PC-9 (cell line): ENCODE results near the gene CAP2. TPM values are rescaled to one million over a fixed set of nuclear protein-coding genes. Genes with fewer than 3 reads are reported as not detected.
"Not testable (repeated sequence)": the region's sequence is repeated elsewhere in the genome, so short reads cannot be mapped to it uniquely, and the experiment has no call there.

Source experiments
- BruUV-seq: library from RNA; stranded (reverse); fragments of 400-500 nt; replicated peaks from 2 replicates; lab custom pipeline; 2021; lab: Mats Ljungman, UMichigan
- CTCF ChIA-PET: fragments of 300-600 bp; sonication (Branson Sonifier 250); formaldehyde crosslinking; loops from one replicate; lab custom pipeline; 2022; ENCODE audit warnings: antibody characterized with exemption; lab: Charles Lee
- POLR2A ChIA-PET: fragments of 300-600 bp; sonication (Branson Sonifier 250); formaldehyde crosslinking; loops from one replicate; lab custom pipeline; 2022; ENCODE audit warnings: antibody characterized with exemption; ENCODE audit not compliant: unreplicated experiment; lab: Charles Lee
- DNase-seq, 2 experiments: peaks; one replicate each; pipeline versions ENCODE4 v3.0.0 to v3.0.0-alpha.2; 2015 to 2022; ENCODE audit warnings: mixed read lengths in 1 of 2
- H2AFZ ChIP-seq: fragments of 200-600 bp; sonication (generic); 2 replicates; pipeline ENCODE4 v1.8.1; 2017; ENCODE audit warnings: antibody characterized with exemption
- H3F3A ChIP-seq: fragments of 200-600 bp; sonication (generic); 2 replicates; pipeline ENCODE4 v1.8.1; 2017; ENCODE audit warnings: antibody characterized with exemption, mild to moderate bottlenecking, low read depth; ENCODE audit not compliant: insufficient read depth
- H3K27ac ChIP-seq: fragments of 200-600 bp; sonication (generic); 2 replicates; pipeline ENCODE4 v1.6.1; 2016; ENCODE audit warnings: mixed run types
- H3K27me3 ChIP-seq: fragments of 200-600 bp; sonication (generic); 2 replicates; pipeline ENCODE4 v1.6.1; 2016; ENCODE audit warnings: low read depth, mixed run types; ENCODE audit not compliant: insufficient read depth
- H3K36me3 ChIP-seq: fragments of 200-600 bp; sonication (generic); 2 replicates; pipeline ENCODE4 v1.6.1; 2016; ENCODE audit warnings: low read depth, mixed run types
- H3K4me1 ChIP-seq: fragments of 200-600 bp; sonication (generic); replicated peaks from 2 replicates; pipeline ENCODE4 v1.6.1; 2016; ENCODE audit warnings: mixed run types; ENCODE audit not compliant: insufficient read depth
- H3K4me2 ChIP-seq: fragments of 200-600 bp; sonication (generic); 2 replicates; pipeline ENCODE4 v1.6.1; 2017; ENCODE audit warnings: mixed run types
- H3K4me3 ChIP-seq: fragments of 200-600 bp; sonication (generic); 2 replicates; pipeline ENCODE4 v1.6.1; 2016; ENCODE audit warnings: mixed run types
- H3K79me2 ChIP-seq: fragments of 200-600 bp; sonication (generic); 2 replicates; pipeline ENCODE4 v1.6.1; 2017; ENCODE audit warnings: low read depth, mixed run types
- H3K9me2 ChIP-seq: fragments of 200-600 bp; sonication (generic); 2 replicates; pipeline ENCODE4 v1.8.1; 2017; ENCODE audit warnings: mild to moderate bottlenecking; ENCODE audit not compliant: insufficient read depth
- H3K9me3 ChIP-seq: fragments of 200-600 bp; sonication (generic); 2 replicates; pipeline ENCODE4 v1.8.1; 2016; ENCODE audit warnings: low read depth; ENCODE audit not compliant: insufficient read depth
- H4K20me1 ChIP-seq: fragments of 200-600 bp; sonication (generic); 2 replicates; pipeline ENCODE4 v1.8.1; 2017; ENCODE audit not compliant: insufficient read depth
- EZH2 ChIP-seq: fragments of 200-600 bp; sonication (generic); IDR thresholded peaks from 2 replicates; pipeline ENCODE4 v1.8.0; 2017; ENCODE audit warnings: antibody characterized with exemption, low read depth
- intact Hi-C: fragments of 100-400 bp; cut with micrococcal nuclease; formaldehyde crosslinking; loops from one replicate; pipeline ENCODE4 v1.10.0; 2022; ENCODE audit not compliant: unreplicated experiment
- total RNA-seq: library from RNA; stranded (reverse); gene quantifications from 2 replicates; pipeline ENCODE4 v1.2.3, GENCODE V29; 2021
- TF ChIP-seq, protein P1 (sequence below): fragments of 200-600 bp; sonication (generic); conservative IDR thresholded peaks from 2 replicates; pipeline ENCODE4 v1.6.1; 2017; ENCODE audit warnings: mixed run types, antibody characterized with exemption, mild to moderate bottlenecking, moderate library complexity

Gene CAP2
- total RNA-seq, 1 experiment from 2014 or later: 12.0 TPM

DNA sequence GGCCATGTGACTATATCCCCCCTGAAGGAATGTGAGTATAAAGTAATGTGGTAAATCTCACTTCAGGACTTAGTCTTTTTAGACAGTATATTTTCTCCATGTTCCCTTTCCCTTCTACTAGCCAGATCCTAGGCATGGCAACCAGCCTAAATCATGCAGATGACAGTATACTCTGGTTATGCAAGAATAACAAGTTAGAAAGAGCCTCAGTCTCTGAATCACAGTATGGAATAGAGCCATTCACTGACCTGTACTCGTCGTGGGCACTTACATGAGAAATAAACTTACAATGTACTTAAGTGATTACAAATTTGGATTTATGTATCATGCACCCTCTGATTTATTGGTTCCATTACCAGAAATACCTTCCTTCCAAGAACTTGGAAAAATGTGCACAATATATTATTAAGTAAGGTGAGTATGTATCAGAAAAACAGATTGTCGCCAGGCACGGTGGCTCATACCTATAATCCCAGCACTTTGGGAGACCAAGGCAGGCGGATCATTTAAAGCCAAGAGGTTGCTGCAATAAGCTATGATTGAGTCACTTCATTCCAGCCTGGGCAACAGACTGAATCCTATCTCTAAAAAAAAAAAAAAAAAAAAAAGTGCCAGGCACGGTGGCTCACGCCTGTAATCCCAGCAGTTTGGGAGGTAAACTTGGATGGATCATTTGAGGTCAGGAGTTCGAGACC lies 181.6 kb downstream of the CAP2 start:
- TF ChIP-seq EZH2: no peak
- TF ChIP-seq, protein P1, sequence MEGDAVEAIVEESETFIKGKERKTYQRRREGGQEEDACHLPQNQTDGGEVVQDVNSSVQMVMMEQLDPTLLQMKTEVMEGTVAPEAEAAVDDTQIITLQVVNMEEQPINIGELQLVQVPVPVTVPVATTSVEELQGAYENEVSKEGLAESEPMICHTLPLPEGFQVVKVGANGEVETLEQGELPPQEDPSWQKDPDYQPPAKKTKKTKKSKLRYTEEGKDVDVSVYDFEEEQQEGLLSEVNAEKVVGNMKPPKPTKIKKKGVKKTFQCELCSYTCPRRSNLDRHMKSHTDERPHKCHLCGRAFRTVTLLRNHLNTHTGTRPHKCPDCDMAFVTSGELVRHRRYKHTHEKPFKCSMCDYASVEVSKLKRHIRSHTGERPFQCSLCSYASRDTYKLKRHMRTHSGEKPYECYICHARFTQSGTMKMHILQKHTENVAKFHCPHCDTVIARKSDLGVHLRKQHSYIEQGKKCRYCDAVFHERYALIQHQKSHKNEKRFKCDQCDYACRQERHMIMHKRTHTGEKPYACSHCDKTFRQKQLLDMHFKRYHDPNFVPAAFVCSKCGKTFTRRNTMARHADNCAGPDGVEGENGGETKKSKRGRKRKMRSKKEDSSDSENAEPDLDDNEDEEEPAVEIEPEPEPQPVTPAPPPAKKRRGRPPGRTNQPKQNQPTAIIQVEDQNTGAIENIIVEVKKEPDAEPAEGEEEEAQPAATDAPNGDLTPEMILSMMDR: no peak
- H3K27me3 ChIP-seq: no peaks in the 10 kb centered on the region
- no TSS peak for BruUV-seq
- ChIA-PET CTCF (interaction anchor here (0.7 kb wide), 1 partner anchor 816 kb away, joined by 13 read pairs; no protein-coding TSS in a partner anchor), POLR2A (interaction anchor here (0.7 kb wide), 1 partner anchor 381 kb away, joined by 6 read pairs; no protein-coding TSS in a partner anchor)
- H3K4me2 ChIP-seq: no peak overlapping the region
- no peak for DNase-seq
- H3K9me2 ChIP-seq: no peaks in the 10 kb centered on the region
- H3K79me2 ChIP-seq: no peaks in the 10 kb centered on the region
- H3K9me3 ChIP-seq: peaks cover 17% of the 10 kb centered on the region; the same call in 1 of the 2 replicates
- no peak overlapping the region for H3K27ac ChIP-seq
- intact Hi-C loops: no loop called here
- no peaks in the 10 kb centered on the region for H3K36me3 ChIP-seq
- H2AFZ ChIP-seq: no peak overlapping the region
- no peaks in the 10 kb centered on the region for H4K20me1 ChIP-seq
- no peaks in the 10 kb centered on the region for H3F3A ChIP-seq
- H3K4me3 ChIP-seq: no peak overlapping the region
- no peaks in the 10 kb centered on the region for H3K4me1 ChIP-seq

DNA sequence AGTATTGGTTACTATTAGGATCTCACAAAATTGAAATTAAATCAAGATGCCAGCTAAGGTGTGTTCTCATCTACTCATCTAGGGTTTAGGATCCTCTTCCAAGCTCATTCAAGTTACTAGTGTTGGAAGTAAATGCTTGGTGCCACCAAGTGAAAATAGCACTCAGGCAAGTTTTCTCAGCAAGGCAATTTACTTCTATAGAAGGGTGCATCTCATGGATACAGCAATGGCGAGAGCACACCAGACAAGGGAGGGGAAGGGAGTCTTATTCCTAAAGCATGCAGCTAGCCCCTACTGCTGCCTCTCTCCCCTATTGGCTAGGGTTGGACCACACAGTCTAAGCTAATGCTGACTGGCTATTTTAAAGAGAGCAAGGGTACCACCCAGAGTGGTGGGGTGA lies 183.7 kb downstream of the CAP2 start:
- CTCF ChIA-PET: no interaction called here
- peaks cover 17% of the 10 kb centered on the region; the same call in 1 of the 2 replicates for H3K9me3 ChIP-seq
- H3K27ac ChIP-seq: no peak overlapping the region
- no peaks in the 10 kb centered on the region for H3F3A ChIP-seq
- no peak overlapping the region for H3K4me2 ChIP-seq
- H3K9me2 ChIP-seq: no peaks in the 10 kb centered on the region
- intact Hi-C loops: no loop called here
- H3K4me1 ChIP-seq: no peaks in the 10 kb centered on the region
- no peak overlapping the region for H3K4me3 ChIP-seq
- no peak overlapping the region for H2AFZ ChIP-seq
- no TSS peak for BruUV-seq
- DNase-seq: no peak
- H3K36me3 ChIP-seq: no peaks in the 10 kb centered on the region
- H4K20me1 ChIP-seq: no peaks in the 10 kb centered on the region
- POLR2A ChIA-PET: interaction anchor here (0.7 kb wide), 1 partner anchor 422 kb away, joined by 6 read pairs; no protein-coding TSS in a partner anchor
- TF ChIP-seq, protein P1: no peak
- no peak for TF ChIP-seq EZH2
- no peaks in the 10 kb centered on the region for H3K27me3 ChIP-seq
- no peaks in the 10 kb centered on the region for H3K79me2 ChIP-seq

DNA sequence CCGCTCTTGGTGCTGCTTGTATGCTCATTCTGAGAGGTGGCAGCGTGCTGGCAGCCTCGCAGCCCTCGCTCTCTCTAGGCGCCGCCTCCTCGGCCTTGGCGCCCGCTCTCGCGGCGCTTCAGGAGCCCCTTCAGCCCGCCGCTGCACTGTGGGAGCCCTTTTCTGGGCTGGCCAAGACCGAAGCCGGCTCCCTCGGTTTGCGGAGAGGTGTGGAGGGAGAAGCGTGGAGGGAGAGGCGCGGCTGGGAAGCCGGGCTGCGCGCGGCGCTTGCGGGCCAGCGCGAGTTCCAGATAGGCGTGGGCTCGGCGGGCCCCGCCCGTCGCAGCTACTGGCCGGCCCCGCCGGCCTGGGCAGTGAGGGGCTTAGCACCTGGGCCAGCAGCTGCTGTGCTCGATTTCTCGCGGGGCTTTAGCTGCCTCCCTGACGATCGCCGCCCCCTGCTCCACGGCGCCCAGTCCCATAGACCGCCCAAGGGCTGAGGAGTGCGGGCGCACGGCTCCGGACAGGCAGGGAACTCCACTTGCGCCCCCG lies 187.2 kb downstream of the CAP2 start:
- TSS peak; percentile 73 for BruUV-seq
- DNase-seq: peak in 1 of 2 experiments; percentile 57
- ChIA-PET CTCF (interaction anchor here (0.6 to 0.8 kb wide), 3 partner anchors 20 to 727 kb away, joined by 3 read pairs; no protein-coding TSS in a partner anchor), POLR2A (interaction anchor here (0.6 kb wide), 2 partner anchors 163 to 819 kb away, joined by 4 to 6 read pairs; partner anchors contain the start of gene ATXN1)
- Histone ChIP-seq H3K27ac (no peak overlapping the region), H3K27me3 (no peaks in the 10 kb centered on the region), H3K4me3 (peak overlapping the region; percentile 50; the same call in 1 of the 2 replicates), H4K20me1 (no peaks in the 10 kb centered on the region), H3F3A (peaks cover 6% of the 10 kb centered on the region; the same call in 1 of the 2 replicates), H2AFZ (peak overlapping the region; percentile 27; the same call in 1 of the 2 replicates), H3K9me3 (peaks cover 15% of the 10 kb centered on the region; the same call in 1 of the 2 replicates), H3K4me1 (no peaks in the 10 kb centered on the region), H3K36me3 (no peaks in the 10 kb centered on the region), H3K4me2 (peak overlapping the region; percentile 57), H3K9me2 (no peaks in the 10 kb centered on the region), H3K79me2 (no peaks in the 10 kb centered on the region)
- intact Hi-C loops: loop anchor here (5.0 to 10.0 kb wide), 5 partner anchors 166 to 574 kb away; partner anchors contain the start of genes KDM1B, NHLRC1 and TPMT
- no peak for TF ChIP-seq EZH2
- TF ChIP-seq, protein P1: no peak

DNA sequence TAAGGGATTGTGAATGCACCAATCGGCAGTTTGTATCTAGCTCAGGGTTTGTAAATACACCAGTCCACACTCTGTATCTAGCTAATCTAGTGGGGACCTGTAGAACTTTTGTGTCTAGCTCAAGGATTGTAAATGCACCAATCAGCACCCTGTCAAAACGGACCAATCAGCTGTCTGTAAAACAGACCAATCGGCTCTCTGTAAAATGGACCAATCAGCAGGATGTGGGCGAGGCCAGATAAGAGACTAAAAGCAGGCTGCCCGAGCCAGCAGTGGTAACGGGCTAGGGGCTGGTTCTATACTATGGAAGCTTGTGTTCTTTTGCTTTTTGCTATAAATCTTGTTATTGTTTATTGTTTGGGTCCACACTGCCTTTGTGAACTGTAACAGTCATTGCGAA lies 187.9 kb downstream of the CAP2 start:
- BruUV-seq, H2AFZ ChIP-seq, H3K27ac ChIP-seq, H4K20me1 ChIP-seq, H3F3A ChIP-seq, POLR2A ChIA-PET, H3K36me3 ChIP-seq, H3K9me2 ChIP-seq, H3K4me2 ChIP-seq, H3K79me2 ChIP-seq, DNase-seq, H3K27me3 ChIP-seq, H3K4me1 ChIP-seq: not testable (repeated sequence)
- Histone ChIP-seq H3K4me3 (0 out of 2 replicates have a peak overlapping the region, but pooled peaks have one; percentile 50), H3K9me3 (0 out of 2 replicates have a peak, but pooled peaks cover 11% of the 10 kb centered on the region)
- CTCF ChIA-PET: interaction anchor here (0.6 kb wide), 1 partner anchor 726 kb away, joined by 3 read pairs; no protein-coding TSS in a partner anchor
- intact Hi-C loops: loop anchor here (5.0 to 10.0 kb wide), 5 partner anchors 166 to 574 kb away; partner anchors contain the start of genes KDM1B, NHLRC1 and TPMT
